ENCODE measurements around the gene PDGFD. TPM values are rescaled to one million over a fixed set of nuclear protein-coding genes. Genes with fewer than 3 reads are reported as not detected.

The PDGFD gene
- total RNA-seq, 1 donor from 2014 or later: 0.45 TPM

DNA sequence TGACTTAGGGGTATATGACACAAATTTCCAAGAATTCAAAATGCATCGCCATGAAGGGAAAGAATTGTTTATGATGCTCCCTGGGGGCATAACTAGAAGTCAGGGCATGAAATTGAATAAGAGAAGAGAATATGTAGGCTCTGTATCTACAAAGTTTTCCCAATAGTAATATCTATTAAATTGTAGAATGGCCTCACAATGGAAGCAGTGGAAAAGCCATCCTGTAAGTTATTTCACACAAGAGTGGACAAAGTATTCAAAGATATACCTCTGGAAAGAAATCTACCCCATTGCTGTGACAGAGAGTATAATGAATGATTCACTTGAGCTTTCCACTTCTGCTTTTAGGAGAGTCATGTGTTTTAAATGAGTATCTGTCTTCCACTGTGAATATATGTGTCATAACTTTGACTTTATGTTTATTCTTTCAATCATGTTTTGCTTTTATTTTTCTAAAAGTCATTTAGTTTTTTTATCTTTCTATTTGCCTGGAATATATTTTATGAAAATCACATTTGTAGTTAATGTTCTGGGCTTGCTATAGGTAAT lies 193.2 kb downstream of the PDGFD start:
- peaks cover 3% of the 10 kb centered on the region for H3K27me3 Mint-ChIP-seq (ENCODE audit: low read depth)
- H3K4me3 Mint-ChIP-seq (ENCODE audit: unreplicated experiment): no peak overlapping the region
- H3K4me1 Mint-ChIP-seq (ENCODE audit: low read depth): no peaks in the 10 kb centered on the region
- no peak overlapping the region for H3K27ac Mint-ChIP-seq (ENCODE audit: unreplicated experiment)
- DNase-seq (ENCODE audit: low spot score): no peak
- H3K36me3 Mint-ChIP-seq (ENCODE audit: low read depth): no peaks in the 10 kb centered on the region
- H3K9me3 Mint-ChIP-seq (ENCODE audit: low read depth): no peaks in the 10 kb centered on the region
- TF ChIP-seq, protein P1, sequence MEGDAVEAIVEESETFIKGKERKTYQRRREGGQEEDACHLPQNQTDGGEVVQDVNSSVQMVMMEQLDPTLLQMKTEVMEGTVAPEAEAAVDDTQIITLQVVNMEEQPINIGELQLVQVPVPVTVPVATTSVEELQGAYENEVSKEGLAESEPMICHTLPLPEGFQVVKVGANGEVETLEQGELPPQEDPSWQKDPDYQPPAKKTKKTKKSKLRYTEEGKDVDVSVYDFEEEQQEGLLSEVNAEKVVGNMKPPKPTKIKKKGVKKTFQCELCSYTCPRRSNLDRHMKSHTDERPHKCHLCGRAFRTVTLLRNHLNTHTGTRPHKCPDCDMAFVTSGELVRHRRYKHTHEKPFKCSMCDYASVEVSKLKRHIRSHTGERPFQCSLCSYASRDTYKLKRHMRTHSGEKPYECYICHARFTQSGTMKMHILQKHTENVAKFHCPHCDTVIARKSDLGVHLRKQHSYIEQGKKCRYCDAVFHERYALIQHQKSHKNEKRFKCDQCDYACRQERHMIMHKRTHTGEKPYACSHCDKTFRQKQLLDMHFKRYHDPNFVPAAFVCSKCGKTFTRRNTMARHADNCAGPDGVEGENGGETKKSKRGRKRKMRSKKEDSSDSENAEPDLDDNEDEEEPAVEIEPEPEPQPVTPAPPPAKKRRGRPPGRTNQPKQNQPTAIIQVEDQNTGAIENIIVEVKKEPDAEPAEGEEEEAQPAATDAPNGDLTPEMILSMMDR (IDR thresholded peaks at IDR 0.05): no peak

DNA sequence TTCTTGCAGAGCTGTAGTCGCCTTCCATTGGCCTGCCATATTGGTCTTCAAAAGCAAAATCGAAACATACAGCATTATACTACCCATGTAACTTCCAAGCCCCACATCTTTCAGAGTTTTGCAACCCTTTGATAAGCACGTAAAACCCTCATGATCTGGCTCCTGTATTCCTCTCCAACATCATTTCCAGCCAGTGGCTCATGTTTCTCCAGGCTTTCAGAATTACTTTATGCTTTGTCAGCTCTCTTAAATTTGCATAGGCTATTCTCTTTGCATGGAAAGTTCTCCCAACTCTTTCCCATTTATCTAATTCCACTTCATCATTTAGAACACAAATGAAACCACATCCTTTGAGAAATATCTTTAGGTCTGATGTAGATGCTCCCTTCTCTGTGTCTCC lies 195.3 kb downstream of the PDGFD start:
- H3K27me3 Mint-ChIP-seq (ENCODE audit: low read depth): no peaks in the 10 kb centered on the region
- H3K4me3 Mint-ChIP-seq (ENCODE audit: unreplicated experiment): no peak overlapping the region
- TF ChIP-seq, protein P1 (IDR thresholded peaks at IDR 0.05): no peak
- H3K36me3 Mint-ChIP-seq (ENCODE audit: low read depth): no peaks in the 10 kb centered on the region
- no peaks in the 10 kb centered on the region for H3K4me1 Mint-ChIP-seq (ENCODE audit: low read depth)
- no peaks in the 10 kb centered on the region for H3K9me3 Mint-ChIP-seq (ENCODE audit: low read depth)
- no peak for DNase-seq (ENCODE audit: low spot score)
- H3K27ac Mint-ChIP-seq (ENCODE audit: unreplicated experiment): no peak overlapping the region

DNA sequence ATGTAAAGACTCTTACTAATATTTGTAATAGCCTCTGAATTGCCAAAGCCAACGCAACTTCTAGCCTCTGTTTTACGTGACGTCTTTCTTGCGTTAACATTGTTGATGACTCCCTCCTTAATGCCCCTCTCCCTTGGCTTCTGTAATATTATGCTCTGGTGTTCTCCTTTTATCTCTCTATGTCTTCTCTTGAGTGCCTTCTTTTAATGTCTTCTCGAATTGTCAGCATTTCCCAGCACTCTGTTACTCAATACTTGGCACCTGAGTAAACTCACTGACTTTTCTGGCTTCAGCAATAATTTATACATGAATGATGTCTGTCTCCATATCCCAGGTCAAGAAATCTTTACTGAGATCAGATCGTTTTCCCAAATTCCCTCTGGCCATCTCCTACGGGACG lies 196.0 kb downstream of the PDGFD start:
- Mint-ChIP-seq H3K4me3 (ENCODE audit: unreplicated experiment) (no peak overlapping the region), H3K4me1 (ENCODE audit: low read depth) (no peaks in the 10 kb centered on the region)

DNA sequence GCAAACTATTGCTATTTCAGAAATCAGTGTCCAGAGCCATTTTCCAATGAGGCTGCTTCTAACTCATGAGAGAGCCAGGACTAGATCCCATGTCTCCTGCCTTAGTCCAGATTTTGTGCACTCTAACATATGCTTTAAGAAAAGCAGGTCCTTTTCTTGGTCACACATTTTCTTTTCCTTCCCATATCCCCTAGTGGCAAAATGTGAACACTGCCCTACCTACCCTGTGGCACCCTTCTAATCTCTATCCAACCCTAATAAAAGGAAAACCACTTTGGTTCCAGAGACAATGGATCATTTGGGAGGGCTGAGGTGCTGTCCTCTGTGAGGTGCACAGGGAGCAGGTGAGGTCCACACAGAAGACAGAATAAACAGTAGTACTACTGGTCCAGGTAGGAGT lies 199.6 kb downstream of the PDGFD start:
- no peak for DNase-seq (ENCODE audit: low spot score)
- H3K9me3 Mint-ChIP-seq (ENCODE audit: low read depth): no peaks in the 10 kb centered on the region
- TF ChIP-seq, protein P1 (IDR thresholded peaks at IDR 0.05): no peak
- H3K27ac Mint-ChIP-seq (ENCODE audit: unreplicated experiment): no peak overlapping the region
- no peaks in the 10 kb centered on the region for H3K4me1 Mint-ChIP-seq (ENCODE audit: low read depth)
- no peak overlapping the region for H3K4me3 Mint-ChIP-seq (ENCODE audit: unreplicated experiment)
- no peaks in the 10 kb centered on the region for H3K27me3 Mint-ChIP-seq (ENCODE audit: low read depth)
- H3K36me3 Mint-ChIP-seq (ENCODE audit: low read depth): no peaks in the 10 kb centered on the region

More for the DNA sequence above, 196.0 kb downstream of the PDGFD start:
- H3K27ac Mint-ChIP-seq (ENCODE audit: unreplicated experiment): no peak overlapping the region
- no peaks in the 10 kb centered on the region for H3K36me3 Mint-ChIP-seq (ENCODE audit: low read depth)
- TF ChIP-seq, protein P1 (IDR thresholded peaks at IDR 0.05): no peak
- no peak for DNase-seq (ENCODE audit: low spot score)
- no peaks in the 10 kb centered on the region for H3K9me3 Mint-ChIP-seq (ENCODE audit: low read depth)
- no peaks in the 10 kb centered on the region for H3K27me3 Mint-ChIP-seq (ENCODE audit: low read depth)

DNA sequence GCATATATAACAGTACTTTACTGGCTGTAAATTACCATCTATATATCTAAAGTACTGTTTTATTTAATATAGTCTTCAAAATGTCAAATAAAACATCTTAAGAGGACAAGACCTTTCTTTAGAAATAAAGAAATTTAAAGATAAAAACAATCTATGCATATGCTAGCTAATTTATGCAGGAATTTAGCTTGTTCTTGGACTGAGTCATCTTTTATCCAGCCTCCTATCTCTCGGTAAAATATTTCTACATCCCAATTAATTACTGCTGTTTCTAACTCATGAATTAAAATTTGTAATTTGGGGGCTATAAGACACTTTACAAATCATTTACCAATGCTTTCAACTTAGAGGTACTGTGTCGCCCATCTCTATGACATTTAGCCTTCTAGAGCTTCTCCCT lies 200.3 kb downstream of the PDGFD start:
- H3K4me1 Mint-ChIP-seq (ENCODE audit: low read depth): no peaks in the 10 kb centered on the region
- no peaks in the 10 kb centered on the region for H3K27me3 Mint-ChIP-seq (ENCODE audit: low read depth)
- H3K9me3 Mint-ChIP-seq (ENCODE audit: low read depth): no peaks in the 10 kb centered on the region
- TF ChIP-seq, protein P1 (IDR thresholded peaks at IDR 0.05): no peak
- H3K4me3 Mint-ChIP-seq (ENCODE audit: unreplicated experiment): no peak overlapping the region
- no peaks in the 10 kb centered on the region for H3K36me3 Mint-ChIP-seq (ENCODE audit: low read depth)
- no peak overlapping the region for H3K27ac Mint-ChIP-seq (ENCODE audit: unreplicated experiment)
- no peak for DNase-seq (ENCODE audit: low spot score)
